Measurements from ENCODE around the gene CDK6. TPM values are rescaled to one million over a fixed set of nuclear protein-coding genes. Genes with fewer than 3 reads are reported as not detected.

Gene CDK6
- total RNA-seq, 1 donor from 2014 or later = 22.0 TPM

DNA sequence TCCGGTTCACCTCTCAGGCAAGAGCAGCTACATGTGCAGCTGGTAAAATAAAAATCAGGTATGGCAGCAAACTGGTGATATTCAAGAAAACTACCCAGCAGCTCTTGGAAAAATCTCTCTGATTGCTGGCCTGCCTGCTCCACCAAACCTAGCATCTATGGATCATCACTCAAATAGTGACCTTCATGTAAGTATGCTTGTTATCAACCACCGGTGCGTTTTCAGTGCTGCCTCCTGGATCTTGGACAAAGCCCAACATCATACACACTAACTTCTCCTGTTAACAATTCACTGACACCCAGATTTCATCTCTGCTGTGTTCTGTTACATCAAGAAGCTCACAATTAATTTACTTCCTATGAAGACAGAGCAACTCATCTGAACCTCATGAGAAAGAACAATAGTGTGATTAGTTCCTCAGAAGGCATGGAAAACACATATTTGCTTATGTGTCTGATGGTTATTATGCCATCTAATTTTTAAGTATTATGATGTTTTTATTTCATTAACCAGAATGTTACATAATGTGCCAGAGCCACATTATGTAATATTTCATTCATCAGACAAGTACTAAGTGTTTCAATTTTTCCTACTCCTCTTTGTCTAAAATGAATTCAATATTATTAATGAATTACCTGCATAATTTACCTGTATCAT lies 8.8 kb downstream of the CDK6 start:
- no peak for DNase-seq (ENCODE audit: low read depth, low spot score)

DNA sequence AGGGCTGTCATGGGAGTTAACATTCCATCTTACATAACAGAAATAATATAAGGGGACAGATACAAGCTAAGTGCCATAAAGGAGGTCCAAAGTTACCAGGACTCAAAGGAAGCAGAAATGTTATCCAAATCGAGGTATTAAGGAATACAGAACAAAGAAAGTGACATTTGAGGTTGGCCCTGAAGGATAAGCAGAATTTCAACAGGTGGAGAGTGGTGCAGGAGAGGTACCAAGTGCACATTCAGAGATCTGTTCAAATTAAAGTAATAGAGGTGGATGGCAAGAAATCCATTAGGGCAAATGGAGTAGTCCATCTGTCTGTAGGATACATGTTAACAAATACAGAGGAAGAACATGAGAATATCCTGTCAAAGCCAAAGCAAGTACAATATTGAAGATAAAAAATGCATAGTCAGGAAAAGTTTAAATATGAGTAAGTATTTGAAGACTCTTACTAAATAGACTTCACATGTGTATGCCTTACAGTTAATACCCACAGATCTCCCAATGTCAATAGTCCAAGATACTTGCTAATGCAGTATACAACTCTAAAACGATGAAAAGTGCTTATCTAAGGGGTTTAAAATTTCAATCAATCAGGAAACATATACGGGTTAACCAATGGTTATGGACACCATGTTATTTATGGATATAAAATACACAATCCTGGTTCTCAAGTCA lies 10.0 kb downstream of the CDK6 start:
- DNase-seq (ENCODE audit: low read depth, low spot score) = no peak

DNA sequence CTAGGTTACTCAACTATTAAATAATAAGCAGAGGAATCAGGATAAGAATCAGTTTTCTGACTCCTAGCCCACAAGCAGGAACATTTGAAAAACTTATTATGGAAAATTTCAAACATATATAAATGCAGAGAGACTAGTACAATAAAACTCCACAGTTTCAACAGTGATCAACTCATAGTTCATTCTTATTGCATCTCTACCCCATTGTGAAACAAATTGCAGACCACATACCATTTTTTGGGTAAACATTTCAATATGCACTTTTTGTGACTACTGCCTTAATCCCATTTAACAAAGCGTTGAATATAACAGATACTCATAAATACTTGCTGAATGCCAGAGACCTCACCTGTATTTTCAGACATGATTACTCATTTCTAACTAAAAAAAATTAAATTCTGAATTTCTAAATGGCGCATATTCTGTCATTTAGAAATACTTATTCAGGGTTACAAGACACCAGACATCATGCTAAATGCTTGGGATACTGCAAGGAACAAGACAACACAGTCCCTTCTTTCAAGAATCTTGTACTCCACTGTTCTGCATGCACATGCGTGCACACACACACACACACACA lies 11.4 kb downstream of the CDK6 start:
- no peak for DNase-seq (ENCODE audit: low read depth, low spot score)

DNA sequence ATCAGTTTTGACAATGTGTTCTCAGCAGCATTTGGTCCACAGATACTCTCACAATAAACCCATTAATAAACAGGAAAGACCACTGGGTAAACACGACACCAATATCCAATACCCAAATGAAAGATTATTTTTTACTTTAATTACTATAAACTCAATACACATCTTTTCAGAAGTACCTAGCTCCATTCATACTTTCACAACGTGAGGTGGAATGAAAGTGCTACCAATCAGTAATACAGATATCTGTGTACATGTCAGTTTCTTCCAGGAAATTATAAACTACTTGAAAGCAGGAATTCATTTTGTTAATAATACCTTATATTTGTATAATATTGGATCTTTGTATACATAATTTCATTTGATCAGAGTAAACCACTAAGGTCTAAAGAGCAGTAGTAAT lies 11.9 kb downstream of the CDK6 start:
- no peak for DNase-seq (ENCODE audit: low read depth, low spot score)

DNA sequence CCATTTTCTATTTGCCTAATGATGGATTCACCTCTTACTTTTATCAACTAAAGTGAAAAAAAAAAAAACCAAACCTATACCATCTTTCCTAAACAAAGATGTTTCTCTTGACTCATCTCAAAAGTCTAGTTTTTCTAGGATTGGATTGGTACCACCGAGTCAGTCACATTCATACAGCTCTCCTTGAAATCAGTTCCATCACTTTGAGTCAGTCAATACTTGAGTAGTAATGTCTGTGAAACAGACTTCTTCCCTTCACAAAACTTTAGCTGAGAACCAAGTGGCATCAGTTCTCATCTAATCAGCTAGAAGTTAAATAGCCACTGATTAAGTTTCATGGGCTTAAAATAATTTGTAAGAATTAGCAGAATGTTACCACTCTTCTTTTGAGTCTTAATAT lies 13.3 kb downstream of the CDK6 start:
- DNase-seq (ENCODE audit: low read depth, low spot score) = no peak

DNA sequence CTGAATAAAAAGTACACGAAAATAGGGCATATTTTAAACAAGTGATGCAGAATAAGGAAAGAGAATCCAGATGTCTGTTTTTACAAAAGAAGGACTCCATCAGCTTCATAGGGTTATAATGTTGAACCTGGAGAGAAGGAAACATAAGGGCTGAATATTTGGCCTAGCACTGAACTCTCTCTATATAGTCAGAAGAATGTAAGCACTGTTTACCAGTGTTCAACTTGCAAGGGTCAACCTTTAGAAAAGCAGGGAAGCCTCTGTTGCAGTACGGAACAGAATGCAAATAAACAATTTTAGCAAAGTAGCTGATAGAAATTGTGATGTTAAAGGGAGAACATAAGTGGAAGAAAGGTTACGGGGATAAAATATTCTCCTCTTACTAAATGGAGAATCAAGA lies 16.2 kb downstream of the CDK6 start:
- no peak for DNase-seq (ENCODE audit: low read depth, low spot score)

DNA sequence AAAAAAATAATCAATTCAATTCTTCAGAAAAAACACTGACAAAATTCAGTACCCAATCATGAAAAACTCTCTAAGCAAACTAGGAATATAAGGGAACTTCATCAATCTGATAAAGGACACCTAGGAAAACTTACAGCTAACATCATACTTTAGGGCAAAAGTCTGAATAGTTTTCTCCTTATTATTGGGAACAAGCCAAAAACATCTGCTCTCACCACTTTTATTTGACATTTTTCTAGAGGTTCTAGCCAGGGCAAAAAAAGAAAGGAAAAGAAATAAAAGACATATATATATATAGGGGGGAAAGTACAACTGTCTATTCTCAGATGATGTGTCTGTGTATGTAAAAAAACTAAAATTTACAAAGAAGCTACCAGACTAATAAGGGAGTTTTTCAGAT lies 19.0 kb downstream of the CDK6 start:
- DNase-seq (ENCODE audit: low read depth, low spot score) = no peak

DNA sequence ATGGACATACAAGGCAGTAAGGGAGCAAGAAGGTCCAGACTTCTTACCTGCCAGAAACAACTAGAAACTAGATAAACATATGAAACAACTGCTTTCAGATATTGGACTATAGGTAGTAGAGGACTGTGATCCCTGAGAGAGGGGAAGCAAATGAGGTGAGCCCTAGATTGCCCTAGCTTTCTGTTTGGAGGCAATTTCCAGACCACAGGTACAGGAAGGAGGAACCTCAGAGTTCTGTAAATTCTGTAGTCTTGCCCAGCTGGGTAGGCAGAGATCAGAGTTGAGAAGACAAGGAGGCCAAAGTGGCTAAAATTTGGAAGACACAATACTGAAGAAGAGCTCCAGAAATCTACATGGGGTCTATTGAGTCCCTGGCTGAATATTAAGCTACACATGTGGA lies 21.0 kb downstream of the CDK6 start:
- DNase-seq (ENCODE audit: low read depth, low spot score) = no peak

DNA sequence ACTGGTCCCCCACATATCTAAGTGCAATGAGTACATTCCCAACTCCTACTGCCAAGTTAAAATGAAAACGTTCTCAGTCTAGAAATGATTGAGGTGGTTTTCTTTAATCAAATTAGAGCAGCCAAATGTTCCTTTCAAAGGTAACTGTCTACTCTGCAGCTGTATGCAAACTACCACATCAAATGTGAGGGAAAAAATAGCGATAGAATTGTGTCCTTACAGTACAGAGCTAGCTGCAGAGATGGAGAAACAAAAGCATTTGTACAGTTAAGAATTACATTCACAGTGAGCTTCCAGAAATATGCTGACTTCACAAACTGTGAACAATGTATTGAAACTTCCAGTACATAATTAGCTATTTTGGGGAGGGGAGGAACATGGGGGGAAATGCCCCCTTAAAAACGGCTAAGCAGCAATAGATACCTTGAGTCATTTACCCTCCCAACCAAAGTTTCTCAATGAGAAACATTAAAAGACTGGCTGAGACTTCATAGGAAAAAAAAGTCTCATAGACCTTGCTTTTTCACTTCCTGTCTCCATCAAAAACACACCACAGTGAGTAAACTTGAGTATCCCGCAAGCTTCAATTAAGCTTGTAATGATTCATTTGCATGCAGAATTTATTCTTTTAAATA lies 22.9 kb downstream of the CDK6 start:
- no peak for DNase-seq (ENCODE audit: low read depth, low spot score)

DNA sequence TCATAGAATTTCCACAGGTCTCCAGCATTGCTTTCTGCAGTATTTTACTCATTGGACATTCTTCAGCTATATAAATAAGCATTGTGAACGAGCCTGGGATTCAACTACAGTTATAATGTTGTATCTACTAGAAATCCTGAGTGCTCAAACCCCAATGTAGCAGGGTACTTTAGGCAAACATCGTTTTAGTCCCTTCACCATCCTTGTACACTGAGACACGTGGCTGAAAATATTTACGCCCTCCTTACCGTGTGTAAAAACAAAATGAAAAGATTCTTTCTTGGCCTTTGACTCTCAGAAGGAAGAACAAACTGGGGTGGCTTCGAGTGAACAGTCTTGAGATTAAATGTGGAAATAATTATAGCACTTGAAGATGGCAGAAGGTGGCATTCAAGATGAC lies 25.2 kb downstream of the CDK6 start:
- no peak for DNase-seq (ENCODE audit: low read depth, low spot score)

DNA sequence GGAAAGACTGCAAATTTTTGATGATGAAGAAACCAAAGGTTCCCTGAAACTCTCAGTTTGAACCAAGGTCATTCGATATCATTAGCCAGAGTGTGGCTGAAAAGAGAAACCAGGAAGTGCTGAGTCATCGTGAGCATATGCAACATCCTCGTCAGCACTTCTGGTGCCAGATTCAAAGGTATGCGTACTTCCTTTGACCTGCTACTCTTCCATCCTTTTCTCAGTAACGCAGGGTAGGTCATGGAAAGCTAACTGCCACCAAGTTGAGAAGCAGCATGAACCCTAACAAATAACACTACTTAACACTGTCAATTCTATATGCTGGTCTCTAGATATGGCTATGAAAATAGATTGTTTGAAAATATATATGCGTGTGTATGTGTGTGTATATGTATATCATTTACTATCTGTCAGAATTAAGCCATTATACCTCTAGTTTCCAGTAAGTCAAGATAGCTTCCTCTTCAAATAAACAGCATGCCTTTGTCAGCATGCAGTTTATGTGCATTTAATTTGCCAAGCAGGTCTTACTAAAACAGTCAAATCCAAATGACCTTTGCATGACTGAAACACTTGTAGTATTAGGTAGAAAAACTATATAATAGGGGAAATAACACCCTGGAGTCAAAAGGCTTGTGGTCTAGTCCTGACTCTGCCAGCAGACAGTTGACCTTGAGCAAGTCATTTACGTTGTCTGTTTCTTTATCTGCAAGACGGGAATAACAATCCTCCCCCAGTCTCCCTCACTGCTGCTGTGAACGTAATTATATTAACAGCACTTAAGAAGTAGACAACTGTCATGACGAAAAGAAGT lies 26.4 kb downstream of the CDK6 start:
- peak; percentile 80 for DNase-seq (ENCODE audit: low read depth, low spot score)

DNA sequence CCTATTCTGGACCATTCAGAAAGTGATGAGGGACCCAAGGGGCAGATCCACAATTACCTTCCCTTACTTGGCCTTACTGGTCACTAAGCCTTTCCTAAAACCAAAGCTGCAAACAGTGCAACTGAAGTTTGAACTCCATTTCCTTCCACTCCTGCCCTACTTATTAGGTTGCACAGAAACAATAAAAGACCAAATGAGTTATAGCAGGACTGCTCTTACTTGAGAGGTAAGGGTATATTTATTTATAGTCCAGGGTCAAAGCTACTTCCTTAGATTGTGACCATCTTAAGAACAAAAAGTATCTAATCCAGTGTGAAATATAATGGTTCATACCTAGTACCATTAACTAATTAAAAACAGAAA lies 27.0 kb downstream of the CDK6 start:
- no peak for DNase-seq (ENCODE audit: low read depth, low spot score)

DNA sequence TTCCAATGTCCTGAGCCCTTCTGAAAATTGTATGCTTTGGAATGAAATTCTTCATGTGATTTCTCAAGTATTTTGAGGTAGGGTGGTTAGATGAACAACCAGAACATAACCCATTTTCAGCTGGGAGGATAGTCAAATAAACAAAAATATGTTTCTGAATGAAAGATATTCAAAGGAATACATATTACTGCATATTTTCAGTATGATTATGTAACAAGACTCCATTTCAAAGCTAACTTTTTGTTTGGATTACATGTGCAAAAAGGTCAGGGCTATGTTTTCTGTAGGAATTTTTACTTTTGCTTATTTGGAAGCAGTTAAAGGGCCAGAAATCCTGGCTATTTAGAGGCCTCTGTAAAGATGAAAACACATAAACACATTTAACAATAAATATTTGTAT lies 27.7 kb downstream of the CDK6 start:
- DNase-seq (ENCODE audit: low read depth, low spot score) = no peak

DNA sequence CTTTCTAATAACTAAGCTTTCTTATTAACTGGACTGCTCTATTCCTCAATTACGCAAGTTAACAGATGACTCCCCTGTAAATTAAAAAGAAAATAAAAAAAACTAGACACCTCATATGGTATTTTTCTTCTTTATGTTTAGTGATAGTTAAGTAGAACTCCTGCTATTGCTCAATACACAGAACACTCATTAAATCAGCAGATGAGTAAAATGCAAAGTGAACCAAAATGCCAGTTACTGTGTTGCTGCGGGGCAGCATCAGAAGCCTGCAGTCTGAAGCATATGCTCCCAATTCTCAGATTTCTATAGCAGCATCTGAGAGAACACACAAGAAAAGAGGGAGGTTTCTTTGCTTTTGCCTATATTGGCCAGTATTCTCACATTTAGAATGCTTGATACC lies 28.4 kb downstream of the CDK6 start:
- DNase-seq (ENCODE audit: low read depth, low spot score) = no peak

DNA sequence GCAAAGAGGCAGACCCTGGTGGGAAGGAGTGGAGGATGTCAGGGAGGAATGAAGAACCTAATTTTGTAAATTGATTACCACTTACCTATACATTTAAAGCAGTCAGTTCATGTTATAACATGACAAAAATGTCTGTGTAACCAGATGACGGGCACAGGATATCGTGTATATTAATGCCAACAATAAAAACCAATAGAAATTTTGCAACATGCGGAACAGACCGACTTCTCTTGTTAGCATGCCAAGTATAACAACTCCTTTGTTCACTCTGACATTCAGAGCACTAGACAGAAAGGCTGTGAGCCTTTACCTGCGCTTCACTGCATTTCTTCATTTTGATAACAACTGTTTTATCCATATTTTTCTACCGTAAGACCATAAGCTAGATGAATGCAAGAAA lies 29.9 kb downstream of the CDK6 start:
- DNase-seq (ENCODE audit: low read depth, low spot score) = no peak

DNA sequence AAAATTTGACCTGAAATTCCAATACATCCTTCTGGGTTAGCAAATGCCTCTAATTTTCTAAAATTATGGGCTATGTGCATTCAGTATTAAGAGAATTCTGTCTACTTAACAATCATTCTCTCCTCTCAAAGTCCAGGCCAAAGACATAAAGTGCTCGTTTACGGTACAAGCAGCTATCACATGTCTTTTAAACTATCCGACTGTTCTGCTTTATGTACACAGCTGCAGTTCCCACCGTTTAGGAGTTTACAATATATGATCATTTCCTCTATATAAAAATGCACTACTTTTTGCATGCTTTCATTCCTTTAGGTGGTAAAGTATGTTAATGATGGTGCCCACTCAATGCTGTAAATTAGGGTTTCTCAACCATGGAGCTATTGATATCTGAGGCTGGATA lies 34.0 kb downstream of the CDK6 start:
- DNase-seq (ENCODE audit: low read depth, low spot score) = no peak

DNA sequence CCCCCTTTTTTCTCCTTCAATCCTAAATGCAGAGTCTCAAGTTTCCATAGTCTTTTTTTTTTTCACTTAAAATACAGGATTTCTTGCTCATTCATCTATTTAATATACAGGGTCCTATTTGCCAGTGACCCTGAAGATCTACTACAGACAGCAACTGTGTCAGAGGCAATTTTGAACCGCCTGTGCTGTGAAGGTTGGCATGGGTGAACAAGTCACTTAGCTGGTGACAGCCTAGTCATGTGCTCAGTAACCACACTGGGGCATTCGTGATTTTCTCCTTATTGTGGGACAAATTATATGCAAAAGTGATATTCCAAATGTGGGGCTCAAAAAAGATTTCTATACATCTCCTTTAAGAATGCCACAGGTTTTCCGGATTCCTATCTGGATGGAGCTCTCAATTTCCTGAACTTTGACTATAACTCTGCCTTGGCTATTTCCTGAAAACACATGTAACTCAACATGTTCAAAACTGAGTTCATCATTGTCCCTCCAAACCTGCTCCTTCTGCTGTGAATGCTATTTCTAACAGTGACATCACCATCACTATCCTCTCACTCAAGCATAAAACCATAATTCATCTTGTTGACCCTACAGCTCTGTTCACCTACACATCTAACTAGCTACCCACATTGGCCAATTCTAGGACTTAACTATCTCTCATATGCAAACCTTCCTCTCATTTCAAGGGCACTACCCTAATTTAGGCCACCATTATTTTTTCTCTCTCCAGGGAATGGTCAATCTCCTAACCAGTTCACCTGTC lies 36.7 kb downstream of the CDK6 start:
- no peak for DNase-seq (ENCODE audit: low read depth, low spot score)

DNA sequence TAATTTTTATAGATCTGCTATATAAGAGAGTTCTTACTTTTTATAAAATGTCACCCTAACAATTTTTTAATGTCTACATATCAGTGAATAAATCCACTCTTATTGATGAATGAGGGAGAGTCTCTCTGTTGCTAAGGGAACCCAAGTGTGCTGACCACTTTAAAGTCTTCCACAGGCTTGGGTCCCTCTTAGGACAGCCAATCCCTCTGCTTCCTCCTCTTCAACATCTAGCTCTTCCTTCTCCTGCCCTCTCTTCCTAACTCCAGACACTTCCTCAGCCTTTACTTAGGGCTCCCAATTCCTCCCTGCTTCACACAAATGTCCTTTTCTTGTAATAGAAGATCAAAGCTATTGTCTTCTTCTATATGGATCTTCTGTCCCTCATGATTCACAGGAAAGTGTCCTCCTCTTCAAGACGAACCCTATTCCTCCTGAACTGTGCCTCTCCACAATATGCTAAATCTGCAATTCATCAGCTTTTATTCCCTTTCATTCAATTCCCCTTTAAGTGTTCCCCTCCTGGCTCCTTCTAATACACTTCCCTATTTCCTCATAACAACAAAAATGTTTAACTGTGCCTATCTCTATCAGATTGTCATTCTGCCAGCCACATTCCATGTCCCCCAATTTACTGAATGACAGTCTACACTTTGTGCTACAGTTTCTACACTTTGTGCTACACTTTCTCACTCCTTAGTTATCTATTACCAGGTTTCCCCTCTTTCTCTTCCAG lies 37.7 kb downstream of the CDK6 start:
- no peak for DNase-seq (ENCODE audit: low read depth, low spot score)

DNA sequence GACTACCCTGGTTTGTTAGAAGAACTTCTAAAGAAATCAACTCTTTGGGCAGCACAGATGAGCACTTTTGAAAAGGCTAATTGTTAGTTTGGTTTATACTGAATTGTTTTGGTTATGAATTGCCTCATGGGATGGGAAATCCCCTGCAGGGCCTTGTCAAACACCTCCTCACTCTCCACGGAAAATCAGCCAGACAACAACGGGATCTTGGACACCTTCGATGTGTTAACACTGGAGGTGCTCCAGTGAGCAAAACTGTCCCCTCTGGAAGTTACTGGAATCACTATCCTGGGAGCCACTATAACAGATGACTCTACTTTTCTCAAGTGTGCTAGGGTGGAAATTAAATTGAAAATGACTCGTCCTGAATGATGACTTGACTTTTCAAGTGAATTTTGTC lies 38.7 kb downstream of the CDK6 start:
- no peak for DNase-seq (ENCODE audit: low read depth, low spot score)

DNA sequence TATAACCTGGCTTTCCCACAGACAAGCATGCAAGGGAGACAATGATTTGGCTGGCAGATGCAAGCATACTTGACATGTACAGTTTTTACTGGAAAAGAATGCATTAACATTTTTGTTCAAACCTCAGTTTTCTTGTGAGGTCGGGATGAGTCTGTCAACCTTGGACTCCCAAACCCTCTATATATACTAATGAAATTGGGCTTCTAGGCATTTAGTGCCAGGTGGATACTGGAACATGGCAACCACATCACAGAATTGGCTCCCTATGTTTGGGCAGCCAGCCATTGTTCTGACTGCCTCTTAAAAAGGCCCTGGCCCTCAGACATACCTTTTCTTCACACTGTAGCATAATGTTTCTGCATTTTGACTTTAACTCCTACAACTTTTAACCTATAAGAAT lies 39.1 kb downstream of the CDK6 start:
- DNase-seq (ENCODE audit: low read depth, low spot score) = no peak

DNA sequence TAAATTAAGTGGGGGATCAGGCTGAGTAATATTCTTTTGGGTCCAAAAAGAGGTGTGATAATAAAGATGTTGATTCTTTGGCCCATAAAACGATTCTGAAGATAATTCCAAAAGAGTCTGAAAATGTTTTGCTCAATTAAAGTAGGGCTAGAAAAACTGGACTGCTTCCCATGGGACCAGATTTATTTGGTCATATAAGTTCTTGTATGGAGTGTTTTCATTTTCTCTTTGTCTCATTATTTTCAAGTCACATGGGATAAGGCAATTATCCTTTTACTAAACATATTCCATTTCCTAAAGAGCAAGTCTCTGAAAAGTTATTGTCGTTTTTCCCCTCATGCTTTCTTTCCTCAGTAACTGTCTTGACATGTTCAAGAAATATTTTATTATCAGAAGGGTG lies 41.5 kb downstream of the CDK6 start:
- no peak for DNase-seq (ENCODE audit: low read depth, low spot score)
